ENCODE results near the gene ACTL8.

- TF ChIP-seq, protein P1, sequence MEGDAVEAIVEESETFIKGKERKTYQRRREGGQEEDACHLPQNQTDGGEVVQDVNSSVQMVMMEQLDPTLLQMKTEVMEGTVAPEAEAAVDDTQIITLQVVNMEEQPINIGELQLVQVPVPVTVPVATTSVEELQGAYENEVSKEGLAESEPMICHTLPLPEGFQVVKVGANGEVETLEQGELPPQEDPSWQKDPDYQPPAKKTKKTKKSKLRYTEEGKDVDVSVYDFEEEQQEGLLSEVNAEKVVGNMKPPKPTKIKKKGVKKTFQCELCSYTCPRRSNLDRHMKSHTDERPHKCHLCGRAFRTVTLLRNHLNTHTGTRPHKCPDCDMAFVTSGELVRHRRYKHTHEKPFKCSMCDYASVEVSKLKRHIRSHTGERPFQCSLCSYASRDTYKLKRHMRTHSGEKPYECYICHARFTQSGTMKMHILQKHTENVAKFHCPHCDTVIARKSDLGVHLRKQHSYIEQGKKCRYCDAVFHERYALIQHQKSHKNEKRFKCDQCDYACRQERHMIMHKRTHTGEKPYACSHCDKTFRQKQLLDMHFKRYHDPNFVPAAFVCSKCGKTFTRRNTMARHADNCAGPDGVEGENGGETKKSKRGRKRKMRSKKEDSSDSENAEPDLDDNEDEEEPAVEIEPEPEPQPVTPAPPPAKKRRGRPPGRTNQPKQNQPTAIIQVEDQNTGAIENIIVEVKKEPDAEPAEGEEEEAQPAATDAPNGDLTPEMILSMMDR (IDR thresholded peaks at IDR 0.05; ENCODE audit: low read length): no peak
- no peak for TF ChIP-seq EZH2 (optimal IDR thresholded peaks at IDR 0.05; ENCODE audit: low read depth, low read length)
Observed at GRCh38 chr1:17728123-17728712, 26.9 kb upstream of the ACTL8 start.
